GM19372 (cell line): ENCODE data around the gene TENT5C.

Experiments
- ATAC-seq: cut with Tn5 transposase; IDR thresholded peaks from one replicate; pipeline ENCODE4 v1.9.1; 2021; ENCODE audit warnings: mild to moderate bottlenecking, low read depth, moderate library complexity; ENCODE audit not compliant: unreplicated experiment

The TENT5C gene

GRCh38 chr1:117590273-117590925 is 15.4 kb upstream of the TENT5C start:
- ATAC-seq, result no peak

GRCh38 chr1:117591252-117591651 is 14.6 kb upstream of the TENT5C start:
- ATAC-seq, result no peak

- no peak for ATAC-seq
Measured at GRCh38 chr1:117592155-117592554, 13.7 kb upstream of the TENT5C start.

- no peak for ATAC-seq
Measured at GRCh38 chr1:117594261-117594990, 11.4 kb upstream of the TENT5C start.

GRCh38 chr1:117596023-117596720 is 9.7 kb upstream of the TENT5C start:
- ATAC-seq, result no peak

GRCh38 chr1:117598489-117598888 is 7.4 kb upstream of the TENT5C start:
- no peak for ATAC-seq

GRCh38 chr1:117599286-117600221 is 6.3 kb upstream of the TENT5C start:
- ATAC-seq, result no peak

- ATAC-seq, result no peak
Measured at GRCh38 chr1:117600325-117600943, 5.4 kb upstream of the TENT5C start.

- ATAC-seq, result no peak
Measured at GRCh38 chr1:117600966-117601365, 4.9 kb upstream of the TENT5C start.

GRCh38 chr1:117602862-117603261 is 3.0 kb upstream of the TENT5C start:
- no peak for ATAC-seq

GRCh38 chr1:117605164-117605773 is 579 bp upstream of the TENT5C start:
- ATAC-seq, result peak; percentile 22

GRCh38 chr1:117606649-117607430 is 992 bp downstream of the TENT5C start:
- peak; percentile 9 for ATAC-seq

- ATAC-seq, result no peak
Measured at GRCh38 chr1:117607471-117607870, 1.6 kb downstream of the TENT5C start.

- ATAC-seq, result no peak
Measured at GRCh38 chr1:117608115-117608615, 2.3 kb downstream of the TENT5C start.

- ATAC-seq, result no peak
Measured at GRCh38 chr1:117608758-117609157, 2.9 kb downstream of the TENT5C start.

GRCh38 chr1:117609471-117609911 is 3.6 kb downstream of the TENT5C start:
- ATAC-seq, result no peak

GRCh38 chr1:117610036-117610435 is 4.2 kb downstream of the TENT5C start:
- ATAC-seq, result no peak

GRCh38 chr1:117611121-117611601 is 5.3 kb downstream of the TENT5C start:
- no peak for ATAC-seq
